HG03520 (cell line): ENCODE measurements around the gene ACTC1.

Experiments used
- ATAC-seq: cut with Tn5 transposase; IDR thresholded peaks from one replicate; pipeline ENCODE4 v1.9.1; 2021; ENCODE audit warnings: mild to moderate bottlenecking, moderate library complexity; ENCODE audit not compliant: unreplicated experiment

The ACTC1 gene

GRCh38 chr15:34759992-34760391, 35.4 kb downstream of the ACTC1 start:
- ATAC-seq = no peak

GRCh38 chr15:34759347-34759746, 36.0 kb downstream of the ACTC1 start:
- no peak for ATAC-seq

GRCh38 chr15:34757262-34757661, 38.1 kb downstream of the ACTC1 start:
- ATAC-seq = no peak

GRCh38 chr15:34755419-34755773, 40.0 kb downstream of the ACTC1 start:
- no peak for ATAC-seq

GRCh38 chr15:34754674-34755418, 40.5 kb downstream of the ACTC1 start, which contains the start of gene GJD2:
GJD2 (minus strand) TSS chr15:34754998; CDS start chr15:34754488, 510 bp downstream.
- no peak for ATAC-seq

- no peak for ATAC-seq
Observed at GRCh38 chr15:34754171-34754601, 41.2 kb downstream of the ACTC1 start.

GRCh38 chr15:34753236-34753894, 42.0 kb downstream of the ACTC1 start:
- ATAC-seq = no peak

GRCh38 chr15:34749691-34750090, 45.7 kb downstream of the ACTC1 start:
- no peak for ATAC-seq
